B cell (primary cell): ENCODE measurements around the gene DLK1.

ENCODE experiments used
- CTCF ChIP-seq: fragments of 200-600 bp; IDR thresholded peaks from one replicate; pipeline ENCODE4 v1.8.0; 2022; ENCODE audit warnings: antibody characterized with exemption, mild to moderate bottlenecking
- EZH2 ChIP-seq: IDR thresholded peaks from 2 replicates; pipeline ENCODE4 v1.6.1; 2012; ENCODE audit warnings: borderline replicate concordance, low read depth, mild to moderate bottlenecking, moderate library complexity, low read length; ENCODE audit not compliant: insufficient read depth, poor library complexity, severe bottlenecking

- TF ChIP-seq CTCF (no peak), EZH2 (no peak)
Measured at GRCh38 chr14:100773331-100774163, 46.9 kb downstream of the DLK1 start.
